Amniotic stem cell (primary cell): ENCODE data around the gene SRCIN1.

ENCODE experiments used
- DNase-seq: peaks from one replicate; lab custom pipeline; 2025; lab: John Stamatoyannopoulos, UW

Gene SRCIN1

DNA sequence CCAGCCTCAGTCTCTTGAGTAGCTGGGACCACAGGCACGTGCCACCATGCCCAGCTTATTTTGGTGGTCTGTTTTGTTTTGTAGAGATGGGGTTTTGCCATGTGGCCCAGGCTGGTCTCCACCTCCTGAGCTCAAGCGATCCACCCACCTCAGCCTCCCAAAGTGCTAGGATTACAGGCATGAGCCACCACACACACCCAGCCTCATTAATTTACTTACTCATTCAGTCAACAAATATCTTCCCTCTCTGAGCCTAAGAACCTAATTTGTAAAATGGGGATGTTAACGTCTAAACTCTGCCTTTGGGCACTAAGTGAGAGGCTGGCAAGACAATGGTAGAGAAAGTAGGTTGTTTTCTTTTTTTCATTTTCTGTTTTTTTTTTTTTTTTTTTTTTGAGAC, 22.6 kb downstream of the SRCIN1 start:
- DNase-seq: no peak

DNA sequence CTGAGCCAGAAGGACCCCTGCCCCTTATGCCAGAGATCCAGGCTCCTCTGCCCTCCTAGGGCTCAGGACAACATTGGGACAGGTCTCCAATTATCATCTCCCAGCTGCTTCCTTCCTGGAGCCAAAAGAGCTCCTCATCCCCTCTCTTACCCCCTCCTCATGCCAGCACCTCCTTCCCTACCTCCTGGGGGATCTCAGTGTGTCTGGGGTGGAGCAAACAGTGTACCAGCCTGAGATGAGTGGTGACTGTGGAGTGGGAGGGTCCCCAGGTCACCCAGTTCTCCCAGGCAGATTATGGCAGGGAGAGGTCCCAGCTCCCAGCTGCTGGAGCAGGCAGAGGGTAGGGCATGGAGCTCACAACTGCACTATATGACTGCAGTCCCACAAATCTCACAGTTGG, 23.7 kb downstream of the SRCIN1 start:
- no peak for DNase-seq

DNA sequence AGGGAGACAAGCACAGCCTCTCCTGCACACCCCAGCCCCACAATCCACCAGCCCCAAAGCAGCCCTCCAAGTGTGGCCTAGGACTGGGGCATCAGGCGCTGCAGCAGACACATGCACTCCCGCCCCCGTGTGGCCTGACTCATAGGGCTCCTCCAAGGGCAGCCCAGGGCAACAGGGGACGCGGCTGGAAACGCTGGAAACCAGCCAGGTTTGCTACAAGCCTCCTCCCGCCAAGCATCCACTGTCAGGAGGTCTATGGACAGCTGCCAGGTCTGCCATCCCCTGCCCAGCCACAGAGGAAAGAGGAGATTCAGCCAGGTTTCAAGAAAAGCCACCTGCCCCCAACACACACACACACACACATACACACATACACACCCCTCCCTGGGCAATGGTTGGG, 25.8 kb downstream of the SRCIN1 start:
- no peak for DNase-seq

DNA sequence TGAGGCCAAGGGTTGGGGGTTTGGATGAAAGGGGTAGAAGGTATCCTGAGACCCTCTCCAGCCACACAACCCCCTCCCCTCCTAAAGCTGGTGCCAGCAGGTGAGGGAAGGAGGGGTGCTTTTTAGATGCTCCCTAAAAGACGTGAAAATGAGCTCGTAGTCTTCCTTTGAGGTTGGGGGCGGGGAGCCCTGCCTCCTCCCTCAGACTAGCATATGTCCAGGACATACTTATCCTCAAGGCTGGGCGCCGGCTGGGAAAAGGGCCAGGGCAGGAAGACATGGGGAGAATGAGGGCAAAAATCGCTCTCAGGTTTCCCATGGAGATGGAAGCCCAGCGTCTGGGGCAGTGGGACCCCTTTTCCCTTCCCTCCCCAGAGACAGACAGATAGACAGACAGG, 26.7 kb downstream of the SRCIN1 start:
- DNase-seq: no peak

DNA sequence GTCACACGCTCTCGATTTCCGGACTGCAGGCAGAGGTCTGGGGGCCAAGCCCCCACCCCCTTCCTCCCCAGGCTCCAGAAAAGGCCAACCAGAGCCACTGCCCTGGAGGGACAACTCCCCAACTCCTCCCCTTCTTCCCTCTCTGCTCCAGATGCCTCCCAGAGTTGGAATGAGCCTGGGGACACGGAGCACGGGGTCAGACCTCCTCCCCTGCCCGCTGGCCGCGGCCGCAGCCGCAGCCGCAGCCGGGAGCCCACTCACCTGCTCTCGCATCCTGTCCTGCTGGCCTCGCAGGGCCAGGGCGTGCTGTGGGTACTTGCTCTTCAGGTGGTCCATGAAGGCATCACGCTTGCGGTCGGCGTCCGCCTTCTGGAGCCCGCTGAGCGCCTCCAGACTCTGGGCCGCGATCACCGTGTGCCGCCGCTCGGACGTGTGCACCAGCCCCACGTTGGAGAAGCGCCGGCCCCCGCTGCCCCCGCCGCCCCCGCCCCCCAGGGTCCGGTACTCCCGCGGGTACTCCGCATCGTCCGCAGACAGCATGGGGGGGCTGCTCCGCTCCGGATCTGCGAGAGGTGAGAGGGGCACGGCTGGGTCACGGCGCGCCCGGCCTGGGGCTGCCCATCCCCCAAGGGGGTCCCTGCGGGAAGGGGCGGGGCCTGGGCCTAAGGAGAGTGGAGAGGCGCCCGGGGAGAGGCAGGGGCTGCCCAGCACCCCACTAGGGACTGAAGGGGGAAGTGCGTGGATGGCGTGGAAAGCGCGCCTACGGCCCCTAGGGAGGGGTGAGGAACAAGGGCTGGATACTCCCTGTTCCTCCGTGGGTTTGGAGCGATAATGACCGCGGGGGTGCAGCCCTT, 27.3 kb downstream of the SRCIN1 start:
- DNase-seq: no peak

DNA sequence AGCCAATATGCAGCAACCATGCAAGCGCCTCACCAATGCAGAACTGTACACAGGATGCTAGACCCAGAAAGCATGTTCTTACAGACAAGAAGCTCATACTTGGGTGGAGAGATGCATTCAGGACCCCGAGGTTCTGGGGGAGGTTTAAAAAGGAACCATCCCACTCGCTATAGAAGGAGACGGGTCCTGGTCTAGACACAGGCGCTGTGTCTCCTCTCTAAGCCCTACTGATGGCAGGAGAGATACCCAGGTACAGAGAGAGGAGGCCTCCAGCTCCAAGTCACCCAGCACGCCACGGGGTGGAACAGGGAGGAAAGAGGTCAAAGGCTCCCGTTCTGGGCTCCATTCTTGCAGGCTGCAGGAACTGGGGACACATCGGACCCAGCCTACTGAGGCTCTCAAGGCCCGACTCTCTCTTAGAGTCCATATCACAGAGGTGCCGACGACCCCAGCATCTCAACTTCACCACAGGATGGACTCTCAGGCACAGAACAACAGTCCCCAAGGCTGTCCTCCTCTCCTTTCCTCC, 28.0 kb downstream of the SRCIN1 start:
- DNase-seq: no peak

DNA sequence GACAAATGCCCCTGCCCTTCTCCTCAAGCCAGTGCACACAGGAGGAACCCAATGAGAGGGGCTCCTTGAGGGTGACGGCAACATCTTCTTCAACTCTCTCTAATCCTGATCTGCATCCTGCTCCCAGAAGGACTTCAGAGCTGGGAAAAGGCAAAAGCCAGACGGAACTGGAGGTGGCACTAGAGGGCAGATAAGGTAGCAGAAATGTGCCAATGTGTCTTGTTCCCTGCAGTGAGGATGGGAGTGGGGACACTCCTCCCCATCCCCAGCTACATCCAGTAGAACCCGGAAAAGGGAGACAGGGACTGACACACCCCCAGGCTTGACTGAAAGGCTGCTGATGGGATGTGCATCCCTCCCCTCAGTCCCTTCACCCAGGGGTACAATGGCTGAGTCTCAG, 28.5 kb downstream of the SRCIN1 start:
- DNase-seq: no peak

DNA sequence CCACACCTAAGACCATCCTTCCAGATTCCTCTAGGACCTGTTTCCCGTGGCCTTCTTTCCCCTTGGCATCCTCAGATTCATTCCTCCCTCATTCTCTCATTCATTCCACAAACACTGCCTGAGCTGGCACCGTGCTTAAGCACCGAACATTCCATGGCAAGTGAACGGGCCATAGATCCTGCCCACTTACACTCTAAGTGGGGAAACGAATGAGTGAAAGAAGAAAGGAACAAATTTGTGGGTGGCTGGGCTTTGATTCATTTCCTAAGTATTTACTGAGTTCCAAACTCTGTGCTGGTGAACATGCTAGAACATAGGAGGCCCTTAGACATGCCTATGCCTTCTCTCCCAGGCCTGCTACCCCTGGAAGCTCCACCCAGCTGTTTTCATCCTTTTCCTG, 30.0 kb downstream of the SRCIN1 start:
- no peak for DNase-seq

DNA sequence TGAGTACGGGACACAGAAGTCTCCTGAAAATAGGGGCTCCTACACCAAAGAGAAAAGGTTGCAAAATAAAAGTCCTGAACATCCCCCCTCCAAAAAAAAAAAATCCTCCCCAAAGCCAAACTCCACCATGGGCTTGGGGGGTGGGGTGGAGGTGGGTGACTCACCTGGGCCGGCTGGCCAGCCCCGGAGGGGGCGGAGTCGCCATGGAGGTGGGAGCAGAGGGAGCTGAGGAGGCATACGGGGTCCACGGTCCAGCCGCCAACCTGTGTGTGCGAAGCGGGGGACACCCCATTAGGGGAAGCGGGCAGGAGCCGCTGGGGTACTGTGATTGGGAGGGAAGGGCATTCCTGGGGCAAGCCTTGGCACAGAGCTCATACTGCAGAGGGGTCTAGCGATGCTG, 31.0 kb downstream of the SRCIN1 start:
- no peak for DNase-seq

DNA sequence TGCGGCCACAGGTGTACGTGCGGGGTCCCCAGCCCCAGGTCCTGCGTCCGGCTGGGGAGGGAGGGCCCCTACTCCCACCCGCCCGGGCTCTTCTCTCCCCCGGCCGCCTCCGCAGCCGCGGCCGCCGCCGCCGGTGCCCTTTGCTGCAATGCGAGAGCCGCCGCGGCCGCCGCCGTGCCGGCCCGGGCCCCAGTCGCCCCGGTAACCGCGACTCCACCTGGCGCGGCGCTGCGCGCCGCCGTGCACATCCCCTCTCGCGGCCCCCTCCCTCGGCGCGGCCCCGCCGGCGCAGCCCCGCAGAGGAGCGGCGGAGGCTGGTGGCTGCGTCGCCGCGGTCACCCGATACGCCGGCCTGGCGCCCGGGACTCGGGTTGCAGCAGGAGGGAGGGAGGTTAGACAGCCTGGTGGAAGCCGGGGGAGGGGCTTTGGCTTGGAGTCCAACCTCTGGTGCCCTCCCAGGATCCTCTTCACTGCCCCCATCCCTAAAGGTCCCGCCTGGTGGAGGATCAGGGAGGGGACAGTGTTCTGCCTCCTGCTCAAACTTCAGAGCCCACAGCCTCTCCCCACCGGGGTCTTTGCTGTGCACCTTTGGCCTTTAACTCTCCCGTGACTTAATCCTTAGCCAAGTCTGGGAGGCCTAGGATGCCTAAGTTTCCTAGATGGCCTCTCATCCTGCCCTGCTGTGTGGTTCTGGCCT, 32.9 kb downstream of the SRCIN1 start:
- no peak for DNase-seq

DNA sequence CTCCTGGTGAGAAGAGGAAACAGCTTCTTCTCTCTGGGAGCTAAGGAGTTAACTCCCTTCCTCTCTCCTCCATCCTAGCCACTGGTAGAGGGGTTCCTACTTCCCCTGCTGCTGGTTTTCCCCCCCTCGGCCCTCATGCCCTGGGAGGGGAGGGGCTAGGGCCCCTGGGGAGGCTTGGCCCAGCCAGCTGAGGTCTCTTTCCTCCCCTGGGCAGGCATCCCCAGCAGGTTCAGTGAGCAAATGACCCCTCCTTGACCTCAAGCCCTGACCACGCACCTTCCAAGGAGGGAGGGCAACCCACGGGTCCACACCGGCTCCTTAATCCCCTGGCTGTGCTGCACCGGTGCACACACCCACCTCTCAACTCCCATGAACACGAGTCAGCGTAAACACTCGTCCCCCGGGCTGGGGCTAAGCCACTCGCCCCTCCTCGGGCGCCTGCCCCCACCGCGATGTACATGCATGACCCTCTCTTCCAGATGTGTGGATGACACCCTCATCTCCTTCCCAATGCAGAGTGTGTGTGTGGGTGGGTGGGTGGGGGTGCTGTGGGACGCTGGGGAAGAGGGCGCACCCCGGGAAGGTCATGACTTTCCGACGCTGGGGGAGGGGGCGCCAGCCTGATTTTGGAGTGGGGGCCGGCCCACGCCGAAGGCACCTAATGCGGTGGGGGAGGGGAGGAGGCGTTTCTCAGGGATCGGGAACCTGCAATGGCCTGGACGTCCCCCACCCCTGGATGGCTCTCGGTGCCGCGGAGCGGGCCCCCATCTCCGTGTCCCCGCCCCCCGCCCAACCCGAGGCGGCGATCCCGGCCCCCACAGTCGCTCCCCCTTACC, 33.7 kb downstream of the SRCIN1 start:
- DNase-seq: no peak

DNA sequence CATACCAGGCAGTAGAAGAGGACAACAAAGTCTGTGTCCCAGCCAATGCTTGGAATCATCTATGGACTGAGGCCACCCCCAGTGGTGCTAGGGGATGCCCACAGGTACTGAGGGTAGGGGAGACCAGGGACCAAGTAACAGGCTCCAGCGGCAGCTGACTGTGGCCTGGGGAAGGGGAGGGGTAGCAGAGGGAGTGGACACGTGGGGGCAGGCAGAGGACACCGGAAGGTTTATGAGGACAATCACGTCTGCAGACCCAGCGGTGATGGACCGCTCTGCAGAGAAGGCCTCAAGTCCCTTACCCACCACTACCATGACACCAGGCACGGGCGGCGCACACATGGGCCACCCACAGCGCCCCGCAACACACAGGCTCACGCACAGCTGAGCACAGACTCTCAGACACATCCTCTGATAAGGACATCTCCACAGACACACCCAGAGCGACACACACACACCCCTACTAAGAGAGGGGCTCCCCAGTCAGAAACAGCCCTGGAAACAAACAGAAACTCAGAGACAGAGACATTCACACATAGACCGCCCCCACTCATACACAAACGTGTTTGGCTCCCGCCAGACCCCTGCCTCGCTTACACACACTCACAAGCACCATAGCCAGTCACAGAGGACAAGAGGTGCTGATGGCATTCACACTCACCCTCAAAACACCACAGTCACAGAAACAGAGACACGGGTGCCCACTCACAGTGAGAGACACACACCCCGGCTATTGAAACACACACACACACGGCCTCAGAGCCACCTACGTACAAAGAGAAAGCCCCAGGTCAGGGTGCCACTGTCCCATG, 35.8 kb downstream of the SRCIN1 start:
- DNase-seq: no peak

DNA sequence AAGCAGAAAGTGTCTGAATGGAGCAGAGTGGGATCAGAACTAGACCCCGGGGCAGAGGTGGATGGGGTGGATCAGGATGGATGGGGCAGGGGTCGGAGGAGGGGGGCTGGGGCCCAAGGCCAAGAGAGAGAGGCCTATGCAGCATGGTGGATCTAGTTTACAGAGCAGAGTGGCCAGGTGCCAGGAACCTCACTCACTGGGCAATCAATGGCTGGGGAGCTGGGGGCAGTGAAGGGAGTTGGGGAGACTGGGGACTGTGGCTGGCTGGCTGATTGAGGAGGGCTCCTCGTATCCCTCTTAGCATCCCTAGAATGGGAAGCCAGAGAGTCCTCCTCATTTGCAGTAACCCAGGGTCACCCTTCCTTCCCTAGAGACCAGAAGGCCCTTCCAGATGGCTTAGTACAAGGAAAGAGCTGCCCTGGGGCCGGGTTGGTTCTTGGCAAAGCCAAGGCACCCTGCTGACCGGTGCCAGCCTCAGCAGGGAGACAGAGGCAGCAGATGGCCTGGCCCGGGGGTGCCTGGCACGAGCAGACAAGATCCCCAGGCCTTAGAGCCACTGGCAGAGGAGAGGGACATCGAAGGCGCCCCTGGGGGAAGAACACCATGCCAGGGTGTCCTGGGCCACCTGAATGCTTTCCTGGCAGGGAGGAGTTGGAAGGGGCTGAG, 36.8 kb downstream of the SRCIN1 start:
- DNase-seq: no peak

DNA sequence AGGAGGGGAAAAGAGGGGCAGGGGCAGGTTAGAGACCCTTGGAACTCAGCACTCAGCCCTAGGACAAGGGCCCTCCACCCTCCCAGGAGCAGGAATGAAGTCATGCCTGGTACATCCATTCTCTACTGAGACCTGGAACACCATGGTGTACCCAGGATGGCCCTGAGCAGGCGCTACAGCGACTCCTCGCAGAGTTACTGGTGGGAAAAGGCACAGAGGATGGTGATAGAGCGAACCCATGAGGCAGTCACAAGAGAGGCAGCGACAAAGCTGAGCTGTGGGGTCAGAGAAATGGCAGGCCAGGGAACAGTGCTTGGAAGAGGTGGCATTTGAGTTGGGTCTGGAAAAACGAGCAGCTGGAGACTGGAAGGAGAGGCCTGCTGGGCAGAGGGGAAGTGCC, 37.5 kb downstream of the SRCIN1 start:
- DNase-seq: no peak

DNA sequence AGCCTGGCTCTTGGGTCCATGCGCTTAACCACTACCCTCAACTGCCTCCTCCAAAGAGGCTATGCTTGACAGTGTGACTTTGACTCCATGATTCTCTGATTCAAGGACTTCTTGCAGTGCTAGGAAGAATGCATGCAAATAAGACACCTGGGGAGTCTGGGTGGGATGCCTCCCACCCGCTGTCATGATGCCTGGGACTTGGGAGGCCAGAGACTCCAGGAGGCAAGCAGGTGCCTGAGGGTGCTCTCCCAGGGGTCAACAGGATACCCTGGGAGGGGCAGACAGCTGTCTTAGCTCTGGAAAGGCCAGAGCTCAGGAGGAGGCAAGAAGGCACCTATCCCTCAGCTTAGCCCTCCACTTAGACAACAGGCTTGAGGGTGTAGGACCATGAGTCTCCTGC, 38.4 kb downstream of the SRCIN1 start:
- no peak for DNase-seq

DNA sequence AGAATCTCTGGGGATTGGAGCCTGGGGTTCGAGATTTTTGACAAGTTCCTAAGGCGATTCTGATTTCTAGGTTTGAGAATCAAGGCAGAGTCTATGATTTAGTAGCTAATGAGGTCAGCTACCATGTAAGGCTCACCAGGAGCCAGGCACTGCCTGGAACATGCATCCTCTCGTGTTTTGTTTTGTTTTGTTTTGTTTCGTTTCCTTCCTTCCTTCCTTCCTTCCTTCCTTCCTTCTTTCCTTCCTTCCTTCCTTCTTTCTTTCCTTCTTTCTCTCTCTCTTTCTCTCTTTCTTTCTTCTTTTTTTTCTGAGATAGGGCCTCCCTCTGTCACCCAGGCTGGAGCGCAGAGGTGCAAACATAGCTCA, 39.1 kb downstream of the SRCIN1 start:
- DNase-seq: no peak

DNA sequence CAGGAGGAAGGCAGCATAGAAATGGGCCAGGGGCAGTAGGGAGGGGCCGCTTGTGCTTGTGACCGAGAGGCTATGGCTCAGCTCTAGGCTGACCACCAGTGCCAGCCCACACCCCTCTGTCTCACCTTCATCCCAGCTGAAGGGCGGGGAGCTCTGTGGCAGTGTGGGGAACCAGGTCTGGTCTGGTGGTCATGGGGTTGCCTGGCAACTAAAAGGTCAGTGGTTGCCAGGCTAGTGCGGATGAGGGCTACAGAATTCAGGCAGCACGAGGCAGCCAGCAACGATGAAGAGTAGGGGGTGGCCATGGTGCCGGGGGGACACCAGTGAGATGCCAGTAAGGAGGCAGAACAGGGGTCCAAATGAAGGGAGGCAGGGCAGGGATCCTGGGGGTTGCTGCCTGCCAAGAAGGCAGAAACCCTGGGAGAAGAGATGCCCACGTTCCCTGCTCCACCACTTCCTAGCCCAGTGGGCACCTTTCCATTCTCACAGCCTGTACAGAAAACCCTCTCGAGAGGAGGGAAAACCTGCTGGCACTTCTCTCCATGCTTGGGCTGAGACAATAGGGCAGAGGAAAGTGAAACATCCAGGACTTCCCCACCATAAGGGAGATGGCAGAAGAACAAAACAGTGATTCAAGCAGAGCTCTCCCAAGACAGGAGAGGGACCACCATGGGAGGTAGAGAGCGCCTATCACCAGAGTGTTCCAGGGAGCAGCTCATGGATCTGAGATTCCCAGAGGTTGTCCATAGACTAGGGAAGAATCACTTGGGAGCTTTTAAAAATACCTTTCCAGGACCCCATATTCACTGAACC, 39.7 kb downstream of the SRCIN1 start:
- DNase-seq: no peak

DNA sequence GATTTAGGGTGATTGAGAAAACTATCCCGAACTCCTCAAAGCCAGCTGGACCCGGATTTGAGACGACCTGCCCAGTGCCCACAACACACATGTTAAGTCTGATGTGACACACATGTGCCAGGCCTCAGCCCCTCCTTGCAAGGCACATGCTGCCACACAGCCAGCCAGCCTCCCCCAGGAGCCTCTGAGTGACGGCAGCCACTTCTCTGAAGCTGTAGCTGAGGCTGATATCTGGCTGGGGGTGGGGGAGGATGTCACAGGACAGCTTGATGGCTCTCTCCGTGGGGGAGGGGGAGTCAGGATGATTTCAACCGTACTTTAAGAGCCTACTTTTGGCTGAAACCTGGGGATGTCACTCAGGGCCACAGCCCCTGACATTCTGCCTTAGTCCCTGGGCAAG, 40.9 kb downstream of the SRCIN1 start:
- no peak for DNase-seq

DNA sequence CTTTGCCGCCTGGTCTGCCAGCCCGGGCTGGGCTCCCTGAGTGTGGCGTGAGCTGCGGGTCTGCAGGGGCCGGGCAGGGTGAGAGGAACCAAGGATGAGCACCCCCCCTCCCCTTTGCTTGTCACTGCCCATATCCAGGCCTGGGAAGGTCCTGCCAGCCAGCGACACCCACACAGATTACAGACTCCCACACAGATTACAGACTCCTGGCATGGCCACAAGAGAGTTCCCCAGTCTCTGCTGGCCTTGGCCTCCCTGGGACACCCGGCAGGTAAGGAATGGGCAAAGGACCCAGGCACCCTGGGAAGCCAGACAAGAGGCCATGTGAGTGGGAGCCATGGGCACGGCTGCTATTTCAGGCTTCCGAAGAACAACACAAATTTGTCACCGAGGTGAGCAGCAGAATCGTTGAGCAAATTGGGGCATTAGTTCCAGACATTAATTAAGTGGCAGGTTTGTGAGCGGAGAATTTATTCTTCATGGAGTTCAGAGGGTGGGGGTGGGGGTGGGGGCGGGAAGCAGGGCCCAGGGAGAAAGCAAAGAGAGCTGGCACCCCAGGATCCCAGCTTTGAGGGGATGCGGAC, 41.4 kb downstream of the SRCIN1 start:
- DNase-seq: no peak
